GM19035 (cell line): ENCODE data around the gene DPEP1.
"Not testable (repeated sequence)": the region's sequence is repeated elsewhere in the genome, so short reads cannot be mapped to it uniquely, and the experiment has no call there.

Experiments used
- ATAC-seq: cut with Tn5 transposase; IDR thresholded peaks from one replicate; pipeline ENCODE4 v1.9.1; 2021; ENCODE audit not compliant: unreplicated experiment

DPEP1 gene

DNA sequence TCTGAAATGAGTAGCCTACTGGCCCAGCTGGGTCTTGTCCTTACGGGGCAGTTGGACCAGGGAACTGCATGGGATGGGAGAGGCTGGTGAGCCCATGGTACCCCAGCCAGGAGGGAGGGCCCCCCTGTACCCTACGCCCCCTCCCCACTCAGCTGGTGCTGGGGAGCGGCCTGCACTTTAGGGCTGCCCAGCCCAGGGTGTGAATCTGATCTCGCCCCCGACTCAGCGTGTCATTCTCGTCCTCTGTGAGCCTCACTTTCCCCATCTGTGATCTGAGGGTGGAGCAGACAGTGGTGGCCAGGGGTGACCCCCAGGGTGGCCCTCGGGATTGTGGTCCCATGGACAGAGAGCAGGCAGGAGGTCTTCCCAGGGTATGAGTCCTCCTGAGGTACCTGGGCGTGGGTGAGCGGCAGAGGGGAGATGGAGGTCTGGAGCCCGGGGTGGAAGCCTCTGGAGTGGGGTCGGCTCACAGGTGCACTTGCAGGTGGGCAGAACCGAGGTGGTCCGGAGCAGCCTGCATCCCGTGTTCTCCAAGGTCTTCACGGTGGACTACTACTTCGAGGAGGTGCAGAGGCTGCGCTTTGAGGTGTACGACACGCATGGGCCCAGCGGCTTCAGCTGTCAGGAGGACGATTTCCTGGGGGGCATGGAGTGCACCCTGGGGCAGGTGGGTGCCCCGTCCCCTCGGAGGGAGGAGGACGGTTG is 36.2 kb upstream of the DPEP1 start:
- no peak for ATAC-seq

DNA sequence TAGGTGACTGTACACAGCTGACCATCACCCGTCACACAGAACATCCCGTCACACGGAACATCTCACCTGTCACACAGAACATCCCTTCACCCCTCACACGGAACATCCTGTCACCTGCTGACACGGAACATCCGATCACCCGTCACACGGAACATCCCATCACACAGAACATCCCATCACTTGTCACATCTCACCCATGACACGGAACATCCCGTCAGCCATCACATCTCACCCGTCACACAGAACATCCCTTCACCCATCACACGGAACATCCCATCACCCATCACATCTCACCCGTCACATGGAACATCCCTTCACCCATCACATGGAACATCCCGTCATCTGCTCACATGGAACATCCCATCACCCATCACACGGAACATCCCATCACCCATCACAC is 34.1 kb upstream of the DPEP1 start:
- no peak for ATAC-seq

DNA sequence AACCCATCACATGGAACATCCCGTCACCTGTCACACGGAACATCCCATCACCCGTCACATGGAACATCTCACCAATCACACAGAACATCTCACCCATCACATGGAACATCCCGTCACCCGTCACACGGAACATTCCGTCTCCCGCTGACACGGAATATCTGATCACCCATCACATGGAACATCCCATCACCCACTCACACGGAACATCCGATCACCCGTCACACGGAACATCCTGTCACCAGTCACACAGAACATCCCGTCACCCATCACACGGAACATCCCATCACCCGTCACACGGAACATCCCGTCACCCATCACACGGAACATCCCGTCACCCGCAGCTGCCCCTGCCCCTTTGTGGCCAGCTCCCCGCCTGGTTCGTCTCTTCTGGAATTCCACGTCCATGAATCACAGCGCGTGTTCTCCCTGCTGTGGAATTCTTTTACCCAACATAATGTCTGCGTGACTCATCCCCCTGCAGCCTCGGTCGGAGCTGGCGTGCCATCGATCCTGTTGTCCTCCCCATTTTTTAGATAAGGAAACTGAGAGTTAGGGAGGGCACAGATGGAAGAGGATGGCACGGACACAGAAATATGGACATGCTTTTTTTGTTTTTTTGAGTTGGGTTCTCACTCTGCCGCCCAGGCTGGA is 32.3 kb upstream of the DPEP1 start:
- ATAC-seq, result no peak

DNA sequence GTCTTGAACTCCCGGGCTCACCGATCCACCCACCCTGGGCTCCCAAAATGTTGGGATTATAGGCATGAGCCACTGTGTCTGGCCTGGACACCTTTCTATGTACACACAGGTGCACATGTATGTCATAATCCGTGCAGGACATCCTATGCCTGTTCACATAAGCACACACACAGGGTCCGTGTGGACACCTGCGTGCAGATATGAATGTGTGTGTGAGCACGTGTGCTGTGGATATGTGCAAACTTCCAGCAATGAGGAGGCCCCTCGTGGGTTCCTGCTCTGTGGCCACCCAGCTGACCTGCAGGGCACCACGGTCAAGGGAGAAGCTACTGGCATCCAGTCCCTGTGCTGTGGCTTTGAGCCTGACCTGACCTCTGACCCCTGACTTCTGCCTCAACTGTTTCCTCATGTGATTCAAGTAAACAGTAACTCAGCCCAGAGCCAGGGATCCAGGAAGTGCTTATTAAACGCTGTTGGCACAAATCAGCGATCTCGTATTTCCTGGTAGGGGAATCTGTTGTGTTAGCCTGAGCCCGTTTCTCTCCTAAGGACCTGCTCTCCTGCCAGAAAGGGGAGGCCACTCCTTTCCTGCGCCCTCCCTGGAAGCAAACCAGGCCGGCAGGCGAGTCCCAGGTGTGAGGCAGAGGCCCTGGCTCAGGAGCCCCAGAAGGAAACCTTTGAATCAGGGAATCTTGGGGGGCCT is 31.4 kb upstream of the DPEP1 start:
- ATAC-seq, result no peak

DNA sequence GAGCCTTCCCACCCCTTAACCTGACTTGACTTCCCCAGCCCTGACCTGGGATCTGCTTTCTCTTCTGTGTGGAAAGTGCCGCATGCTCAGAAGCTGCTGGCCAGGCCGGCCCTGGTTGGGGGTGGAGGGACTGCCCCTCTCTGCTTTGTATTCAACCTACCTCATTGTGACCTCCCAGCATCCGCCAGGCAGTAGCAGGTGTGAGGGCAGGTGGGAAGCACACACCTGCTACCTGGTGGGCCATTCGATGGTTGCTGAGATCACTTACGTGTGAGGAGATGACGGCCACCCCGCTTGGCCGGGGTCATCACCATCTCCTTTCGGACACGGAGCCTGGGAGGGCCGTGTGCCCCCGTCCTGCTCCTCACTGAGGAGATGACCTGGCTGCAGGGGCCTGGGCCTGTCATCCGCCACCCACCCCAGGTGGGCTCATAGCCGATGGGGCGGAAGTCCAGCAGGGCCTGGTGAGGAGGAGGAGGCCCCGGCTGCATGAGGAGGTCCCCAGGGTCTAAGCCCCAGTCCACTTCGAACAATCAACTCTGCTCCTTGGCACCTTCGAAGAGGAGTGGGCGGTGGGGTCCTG is 30.7 kb upstream of the DPEP1 start:
- ATAC-seq, result no peak

DNA sequence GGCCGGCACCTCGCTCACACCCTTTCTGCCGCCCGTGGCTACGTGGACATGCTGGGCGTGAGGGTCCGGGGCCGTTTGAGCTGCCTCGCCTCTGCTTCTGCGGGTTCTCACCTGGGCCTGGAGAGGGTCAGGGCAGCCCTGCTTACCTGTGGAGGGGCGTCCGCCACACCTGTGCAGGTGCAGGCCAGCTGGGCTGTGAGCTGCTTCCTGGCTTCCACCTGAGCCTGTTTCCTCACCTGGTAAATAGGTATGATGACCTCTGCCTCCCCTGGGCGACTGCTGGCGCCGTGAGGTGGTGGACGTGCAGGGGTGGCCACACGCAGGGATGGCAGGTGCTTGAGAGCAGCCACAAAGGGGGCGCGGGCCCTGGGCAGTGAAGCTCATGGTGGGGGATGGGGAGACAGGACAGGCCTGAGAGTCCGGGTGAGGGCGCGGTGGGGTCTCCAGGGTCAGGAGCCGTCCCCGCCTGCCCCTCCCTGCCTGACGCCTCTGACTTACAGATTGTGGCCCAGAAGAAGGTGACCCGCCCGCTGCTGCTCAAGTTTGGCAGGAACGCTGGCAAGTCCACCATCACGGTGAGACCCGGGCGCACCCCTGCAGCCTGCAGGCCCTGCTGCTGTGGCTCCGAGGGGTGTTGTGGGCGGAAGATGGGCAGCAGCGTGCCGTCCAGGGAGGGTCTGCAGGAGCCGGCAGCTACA is 30.1 kb upstream of the DPEP1 start:
- ATAC-seq, result no peak

DNA sequence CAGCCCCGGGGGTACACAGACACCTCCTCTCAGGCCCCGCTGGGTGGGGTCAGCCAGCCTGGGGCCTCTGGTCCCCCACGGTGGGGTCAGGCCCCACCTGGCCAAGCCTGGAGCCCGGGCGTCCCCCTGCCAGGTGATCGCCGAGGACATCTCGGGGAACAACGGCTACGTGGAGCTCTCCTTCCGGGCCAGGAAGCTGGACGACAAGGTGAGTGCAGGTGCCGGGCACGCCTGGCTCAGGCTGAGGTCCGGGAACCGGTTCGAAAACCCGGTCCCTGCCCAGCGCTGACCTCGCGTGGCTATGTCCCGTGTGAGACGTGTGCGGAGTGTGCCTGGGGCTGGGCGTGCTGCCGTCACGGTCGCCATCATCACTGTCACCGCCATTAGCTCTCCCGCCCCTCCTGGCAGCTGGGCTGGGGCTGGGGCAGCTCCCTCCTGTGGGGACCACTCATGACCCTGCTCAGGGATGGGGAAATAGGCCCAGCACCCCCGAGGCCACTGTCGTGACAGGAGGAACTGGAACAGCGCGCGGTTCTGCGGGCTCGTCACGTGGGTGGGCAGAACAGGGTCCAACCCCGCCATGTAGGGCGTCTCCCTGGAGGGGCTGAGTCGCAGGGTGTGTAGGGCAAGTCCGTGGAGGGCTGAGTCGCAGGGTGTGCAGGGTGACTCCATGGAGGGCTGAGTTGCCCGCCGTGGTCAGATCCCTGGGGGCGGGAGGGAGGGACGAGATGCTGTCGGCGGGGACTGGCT is 29.4 kb upstream of the DPEP1 start:
- no peak for ATAC-seq

DNA sequence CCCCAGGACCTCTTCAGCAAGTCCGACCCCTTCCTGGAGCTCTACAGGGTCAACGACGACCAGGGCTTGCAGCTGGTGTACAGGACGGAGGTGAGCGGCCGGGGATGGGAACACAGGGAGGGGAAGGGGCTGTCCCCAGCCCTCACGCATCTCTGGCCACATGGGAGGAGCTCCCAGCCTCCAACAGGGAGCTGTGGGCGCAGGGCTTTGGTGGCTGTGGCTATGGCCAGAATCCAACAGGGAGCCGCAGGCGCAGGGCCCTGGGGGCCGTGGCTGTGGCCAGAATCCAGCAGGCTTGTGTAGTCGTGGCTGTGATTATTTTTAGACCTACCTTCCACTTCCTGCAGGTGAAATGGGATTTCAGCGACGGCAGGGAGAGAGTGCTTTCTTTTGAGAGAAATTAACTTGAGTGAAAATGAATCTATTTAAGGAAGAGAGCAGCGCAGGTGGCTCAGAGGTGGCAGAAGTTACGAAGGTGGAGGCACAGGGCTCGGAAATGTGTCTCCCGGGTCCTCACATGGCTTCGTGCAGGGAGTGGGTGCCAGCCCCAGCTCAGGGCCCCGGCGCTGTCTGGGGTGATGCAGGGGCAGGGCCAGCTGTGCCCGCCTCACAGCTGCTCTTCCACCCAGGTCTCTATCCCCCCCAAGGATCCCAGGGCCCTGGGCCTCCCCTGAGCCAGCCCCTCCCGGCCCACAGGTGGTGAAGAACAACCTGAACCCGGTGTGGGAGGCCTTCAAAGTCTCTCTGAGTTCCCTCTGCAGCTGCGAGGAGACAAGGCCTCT is 28.5 kb upstream of the DPEP1 start:
- no peak for ATAC-seq

DNA sequence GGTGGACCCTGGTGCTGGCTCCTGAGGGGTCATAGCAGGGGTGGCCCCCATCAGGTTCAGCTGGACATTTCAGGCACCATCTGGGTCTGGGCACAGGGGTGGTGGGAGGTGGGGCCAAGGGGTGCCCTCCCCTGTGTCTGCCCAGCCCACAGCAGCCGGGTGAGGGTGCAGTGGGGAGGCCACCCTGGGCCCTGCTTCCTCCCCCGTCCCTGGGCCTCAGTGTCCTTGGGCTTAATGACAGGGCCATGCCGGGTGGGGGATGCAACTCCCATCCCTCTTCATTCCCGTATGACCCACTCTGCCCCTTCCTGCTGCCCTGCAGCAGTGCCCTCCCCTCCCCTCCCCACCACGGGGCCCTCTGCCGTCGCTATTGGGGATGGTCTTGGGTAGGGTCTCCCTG is 27.2 kb upstream of the DPEP1 start:
- ATAC-seq, result no peak

DNA sequence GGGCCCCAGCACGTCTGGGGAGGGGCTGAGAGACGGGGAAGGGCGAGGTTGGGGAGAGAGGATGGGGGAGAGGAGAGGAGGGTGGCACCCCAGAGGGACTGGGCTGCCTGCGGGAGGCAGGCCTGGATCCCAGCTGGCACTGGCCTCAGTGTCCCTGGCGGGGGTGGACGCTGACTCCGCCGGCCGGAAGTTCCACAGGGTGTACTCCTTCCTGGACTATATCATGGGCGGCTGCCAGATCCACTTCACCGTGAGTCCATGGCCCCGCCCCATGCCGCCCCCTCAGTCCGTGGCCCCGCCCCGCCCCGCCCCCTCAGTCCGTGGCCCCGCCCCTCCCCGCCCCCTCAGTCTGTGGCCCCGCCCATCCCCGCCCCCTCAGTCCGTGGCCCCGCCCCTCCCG is 26.6 kb upstream of the DPEP1 start:
- ATAC-seq, result no peak

DNA sequence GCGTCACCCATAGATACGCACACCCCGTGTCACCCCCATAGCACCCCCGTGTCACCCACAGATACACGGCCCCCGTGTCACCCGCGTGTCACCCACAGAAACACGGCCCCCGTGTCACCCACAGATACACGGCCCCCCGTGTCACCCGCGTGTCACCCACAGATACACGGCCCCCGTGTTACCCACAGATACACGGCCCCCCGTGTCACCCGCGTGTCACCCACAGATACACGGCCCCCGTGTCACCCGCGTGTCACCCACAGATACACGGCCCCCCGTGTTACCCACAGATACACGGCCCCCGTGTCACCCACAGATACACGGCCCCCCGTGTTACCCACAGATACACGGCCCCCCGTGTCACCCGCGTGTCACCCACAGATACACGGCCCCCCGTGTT is 25.8 kb upstream of the DPEP1 start:
- ATAC-seq, result not testable (repeated sequence)

DNA sequence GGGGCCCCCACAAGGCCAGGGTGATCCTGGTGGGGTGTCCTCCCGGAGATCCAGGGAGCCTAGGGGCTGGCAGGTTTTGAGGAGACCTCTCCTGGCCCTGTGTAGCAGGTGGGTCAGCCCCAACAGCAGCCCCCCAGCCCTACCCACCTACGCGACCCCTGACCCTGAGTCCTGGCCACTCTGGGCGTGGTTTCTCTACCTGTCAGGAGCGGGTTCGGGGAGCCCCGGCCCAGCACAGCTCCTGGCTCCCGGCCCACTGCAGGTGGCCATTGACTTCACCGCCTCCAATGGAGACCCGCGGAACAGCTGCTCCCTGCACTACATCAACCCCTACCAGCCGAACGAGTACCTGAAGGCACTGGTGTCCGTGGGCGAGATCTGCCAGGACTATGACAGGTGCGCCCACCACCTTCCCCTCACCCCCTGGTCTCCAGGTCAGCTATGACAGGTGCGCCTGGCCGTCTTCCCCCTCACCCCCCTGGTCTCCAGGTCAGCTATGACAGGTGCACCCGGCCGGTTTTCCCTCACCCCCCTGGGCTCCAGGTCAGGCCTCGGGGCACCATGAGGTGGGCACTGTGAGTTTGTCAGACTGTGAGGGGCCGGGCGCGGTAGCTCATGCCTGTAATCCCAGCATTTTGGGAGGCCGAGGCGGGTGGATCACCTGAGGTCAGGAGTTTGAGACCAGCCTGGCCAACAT is 24.9 kb upstream of the DPEP1 start:
- no peak for ATAC-seq

DNA sequence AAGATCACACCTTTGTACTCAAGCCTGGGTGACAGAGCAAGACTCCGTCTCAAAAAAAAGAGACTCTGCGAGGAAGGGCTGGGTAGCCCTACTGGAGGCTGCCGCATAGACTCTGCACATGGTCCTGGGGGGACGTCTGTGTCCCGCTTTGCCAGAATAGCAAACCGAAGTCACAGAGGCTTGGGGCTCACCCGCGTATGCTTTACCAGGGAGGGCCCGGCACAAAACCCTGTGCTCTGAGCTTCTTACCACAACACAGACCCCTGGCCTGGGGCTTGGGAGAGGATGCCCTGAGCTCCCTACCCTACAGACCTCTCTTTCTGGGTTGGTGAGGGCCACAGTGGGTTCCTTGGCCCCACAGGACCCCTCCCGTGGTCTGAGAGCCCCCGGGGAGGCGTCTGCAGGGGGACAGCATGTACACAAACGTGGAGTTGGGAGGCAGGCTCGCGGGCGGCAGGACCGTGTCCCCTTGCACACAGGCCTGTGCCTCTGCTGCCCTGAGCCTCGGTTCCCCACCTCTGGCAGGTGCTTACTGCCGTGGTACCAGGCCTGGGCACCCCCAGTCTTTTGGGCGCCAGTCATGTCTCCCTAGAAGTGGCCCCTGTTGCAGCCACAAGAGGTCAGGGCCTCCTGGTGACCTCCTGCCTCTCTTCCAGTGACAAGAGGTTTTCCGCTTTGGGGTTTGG is 24.1 kb upstream of the DPEP1 start:
- no peak for ATAC-seq

DNA sequence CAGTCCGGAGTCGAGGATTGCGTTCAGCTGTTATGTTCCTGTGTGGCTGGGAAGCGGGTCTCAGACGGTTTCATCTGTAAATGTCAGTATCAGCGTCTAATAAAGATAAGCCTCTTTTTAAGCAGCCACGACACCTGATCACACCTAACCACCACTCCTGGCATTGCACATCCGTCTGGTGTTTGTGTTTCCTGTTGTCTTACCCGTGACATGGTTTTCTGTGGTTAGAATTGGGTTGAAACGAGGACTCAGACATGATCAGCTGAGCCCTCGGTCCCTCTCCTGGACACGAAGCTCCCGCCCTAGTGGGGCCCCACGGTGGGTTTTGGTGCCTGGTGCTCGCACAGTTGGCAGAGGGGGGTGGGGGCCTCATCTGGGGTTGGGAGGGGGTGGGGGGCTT is 19.6 kb upstream of the DPEP1 start:
- ATAC-seq, result no peak

DNA sequence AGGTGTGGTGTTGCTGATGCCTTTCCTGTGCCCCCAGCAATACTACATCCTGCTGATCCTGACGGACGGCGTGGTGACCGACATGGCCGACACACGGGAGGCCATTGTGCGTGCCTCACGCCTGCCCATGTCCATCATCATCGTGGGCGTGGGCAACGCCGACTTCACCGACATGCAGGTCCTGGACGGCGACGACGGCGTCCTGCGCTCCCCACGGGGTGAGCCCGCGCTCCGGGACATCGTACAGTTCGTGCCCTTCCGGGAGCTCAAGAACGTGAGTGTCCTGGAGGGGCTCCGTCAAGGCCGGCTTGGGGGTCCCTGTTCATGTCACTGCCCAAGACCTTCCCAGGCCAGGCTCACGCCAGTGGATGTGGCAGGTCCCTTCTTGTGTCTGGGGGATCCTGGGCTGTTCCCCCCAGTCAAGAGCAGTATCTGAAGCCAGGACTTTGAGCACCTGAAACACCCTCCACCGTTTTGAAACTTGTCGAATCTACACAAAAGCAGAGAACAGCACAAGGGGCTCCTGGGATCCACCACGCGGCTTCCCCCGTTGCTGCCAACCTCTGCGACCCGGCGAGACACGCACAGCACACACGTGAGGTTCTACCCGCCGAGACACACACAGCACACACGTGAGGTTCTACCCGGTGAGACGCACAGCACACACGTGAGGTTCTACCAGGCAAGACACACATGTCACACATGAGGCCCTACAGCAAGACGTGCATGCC is 17.9 kb upstream of the DPEP1 start:
- no peak for ATAC-seq

DNA sequence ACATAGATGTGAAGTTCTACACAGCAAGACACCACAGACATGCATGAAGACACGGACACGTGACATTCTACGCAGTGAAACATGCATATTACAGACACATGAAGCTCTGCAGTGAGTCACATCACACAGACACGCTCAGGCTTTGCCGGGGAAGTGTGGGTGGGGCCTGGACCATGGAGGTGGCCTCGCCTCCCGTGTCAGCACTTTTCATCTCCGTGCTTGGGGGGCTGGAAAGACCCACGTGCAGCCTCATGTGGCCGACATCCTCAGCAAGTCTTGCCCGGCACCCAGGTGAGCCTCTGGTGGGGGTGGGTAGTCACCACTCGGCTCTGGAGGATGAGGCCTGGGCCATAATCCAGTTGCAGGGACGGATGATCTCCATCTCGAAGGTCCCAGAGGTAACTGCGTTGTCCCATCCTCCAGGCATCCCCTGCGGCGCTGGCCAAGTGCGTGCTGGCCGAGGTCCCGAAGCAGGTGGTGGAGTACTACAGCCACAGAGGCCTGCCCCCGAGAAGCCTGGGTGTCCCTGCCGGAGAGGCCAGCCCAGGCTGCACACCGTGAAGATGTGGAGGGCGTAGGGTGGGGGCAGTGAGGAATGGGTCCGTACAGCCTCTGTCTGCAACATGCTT is 17.3 kb upstream of the DPEP1 start:
- no peak for ATAC-seq

DNA sequence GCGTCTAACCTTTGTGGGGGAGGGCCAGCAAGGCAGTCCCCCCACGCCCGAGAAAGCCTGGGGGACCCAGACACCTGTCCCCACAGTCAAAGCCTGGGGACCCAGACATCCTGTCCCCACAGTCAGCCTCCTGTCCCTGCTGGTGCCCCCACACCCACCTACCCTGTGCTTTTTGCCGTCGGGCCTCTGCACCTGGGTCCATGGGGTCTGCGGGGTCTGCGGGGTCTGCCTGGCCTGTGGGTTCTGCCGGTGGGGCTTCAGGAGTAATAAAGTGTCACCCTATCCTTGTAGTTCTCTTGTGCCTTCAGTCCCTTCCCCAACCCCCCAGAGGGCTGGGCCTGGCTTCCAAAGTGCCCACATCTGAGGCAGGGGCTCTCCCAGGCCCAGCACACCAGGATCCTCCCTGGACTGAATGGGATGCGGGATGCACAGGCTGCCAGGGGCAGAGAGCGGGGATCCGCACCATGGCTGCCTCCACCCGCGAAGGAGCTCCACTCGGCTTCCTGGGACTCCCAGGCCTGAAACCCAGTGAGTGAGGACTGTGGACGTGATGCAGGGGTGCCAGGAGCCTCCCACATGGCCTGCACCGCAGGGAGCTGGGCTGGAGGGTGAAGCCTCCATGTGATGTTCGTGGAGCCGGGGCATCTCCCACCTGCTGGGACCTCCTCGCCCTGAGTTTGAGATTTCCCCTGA is 16.3 kb upstream of the DPEP1 start:
- ATAC-seq, result no peak
